GM12878 (cell line): ENCODE data around the gene EMB. TPM values are rescaled to one million over a fixed set of nuclear protein-coding genes. Genes with fewer than 3 reads are reported as not detected.
A peak's percentile ranks its signal among the peaks of the same experiment; 100 is the strongest.

ENCODE experiments used
- ATAC-seq: fragments of 200-7000 bp; cut with Tn5 transposase; 3 replicates; pipeline ENCODE4 v1.9.1; 2020; ENCODE audit warnings: mild to moderate bottlenecking, moderate library complexity
- Bru-seq: library from RNA; stranded (reverse); fragments of 400-500 nt; gene quantifications from one replicate; lab custom pipeline; 2021; lab: Mats Ljungman, UMichigan
- BruChase-seq, 2 experiments: library from RNA; stranded (reverse); fragments of 400-500 nt; gene quantifications; one replicate each; lab custom pipeline; 2021; lab: Mats Ljungman, UMichigan
- BruUV-seq: library from RNA; stranded (reverse); fragments of 400-500 nt; replicated peaks from 2 replicates; lab custom pipeline; 2021; lab: Mats Ljungman, UMichigan
- CTCF ChIA-PET: fragments of 300-600 bp; sonication (Branson Sonifier 250); formaldehyde crosslinking; extraction: SDS; loops from one replicate; lab custom pipeline; 2021; ENCODE audit warnings: inconsistent platforms; lab: Yijun Ruan, JAX
- POLR2A ChIA-PET: fragments of 350-600 bp; formaldehyde crosslinking; extraction: SDS; loops from one replicate; lab custom pipeline; 2021; ENCODE audit warnings: inconsistent platforms; lab: Charles Lee
- RAD21 ChIA-PET: fragments of 300-600 bp; sonication (Branson Sonifier 250); formaldehyde crosslinking; loops from one replicate; lab custom pipeline; 2023; ENCODE audit warnings: antibody characterized with exemption; ENCODE audit not compliant: unreplicated experiment; lab: Charles Lee
- SMC1A ChIA-PET: fragments of 300-600 bp; sonication (Branson Sonifier 250); formaldehyde crosslinking; loops from one replicate; lab custom pipeline; 2023; ENCODE audit not compliant: unreplicated experiment, uncharacterized antibody; lab: Charles Lee
- DNase-seq: peaks from one replicate; pipeline ENCODE4 v3.0.0-alpha.2; 2011; ENCODE audit warnings: low read depth, low spot score
- FAIRE-seq: peaks from 3 replicates; lab custom pipeline; 2011; peaks lifted over from hg19 to GRCh38; lab: Jason Lieb, UNC
- H2AFZ ChIP-seq: 2 replicates; pipeline ENCODE4 v1.6.0; 2011; ENCODE audit warnings: low read depth, low read length, control low read depth; ENCODE audit not compliant: control insufficient read depth
- H3K27ac ChIP-seq: 2 replicates; pipeline ENCODE4 v1.5.1; 2011; ENCODE audit warnings: control low read depth; ENCODE audit not compliant: control insufficient read depth, insufficient read depth
- H3K27me3 ChIP-seq, 2 experiments: replicated peaks in 1 of 2; 2 replicates each; pipeline versions ENCODE4 v1.6.0 to v1.6.1; 2011; ENCODE audit warnings: low read length in 1 of 2; ENCODE audit not compliant: control insufficient read depth in 2 of 2, insufficient read depth in 2 of 2
- H3K36me3 ChIP-seq, 2 experiments: 2 replicates each; pipeline ENCODE4 v1.5.1; 2011; ENCODE audit warnings: low read length in 1 of 2; ENCODE audit not compliant: control insufficient read depth in 2 of 2, insufficient read depth in 2 of 2
- H3K4me1 ChIP-seq: 2 replicates; pipeline ENCODE4 v1.6.1; 2011; ENCODE audit warnings: mild to moderate bottlenecking, low read length, moderate library complexity, mixed read lengths; ENCODE audit not compliant: control insufficient read depth, insufficient read depth
- H3K4me2 ChIP-seq: 2 replicates; pipeline ENCODE4 v1.6.0; 2011; ENCODE audit warnings: control low read depth; ENCODE audit not compliant: control insufficient read depth, insufficient read depth
- H3K4me3 ChIP-seq: fragments of 200-600 bp; sonication (generic); 2 replicates; pipeline ENCODE4 v1.5.1; 2016
- H3K79me2 ChIP-seq: 2 replicates; pipeline ENCODE4 v1.6.0; 2011; ENCODE audit warnings: low read length; ENCODE audit not compliant: control insufficient read depth, insufficient read depth
- H3K9ac ChIP-seq: 2 replicates; pipeline ENCODE4 v1.8.0; 2011; ENCODE audit warnings: low read length, control low read depth, mixed read lengths; ENCODE audit not compliant: control insufficient read depth, insufficient read depth
- H3K9me3 ChIP-seq: replicated peaks from 3 replicates; pipeline ENCODE4 v1.5.1; 2011; ENCODE audit warnings: mild to moderate bottlenecking, low read length; ENCODE audit not compliant: control insufficient read depth, insufficient read depth
- H4K20me1 ChIP-seq: 2 replicates; pipeline ENCODE4 v1.6.0; 2011; ENCODE audit not compliant: control insufficient read depth, insufficient read depth
- ETV6 ChIP-seq, 2 experiments: fragments of 450-650 bp in 1 of 2; IDR thresholded peaks in 1 of 2; conservative IDR thresholded peaks in 1 of 2; 2 replicates each; pipeline ENCODE4 v1.6.1; 2014; ENCODE audit warnings: antibody characterized with exemption in 1 of 2, borderline replicate concordance in 1 of 2, low read depth in 1 of 2, mild to moderate bottlenecking in 1 of 2, moderate library complexity in 1 of 2
- HDAC6 ChIP-seq: fragments of 200-600 bp; sonication (generic); IDR thresholded peaks from one replicate; pipeline ENCODE4 v1.8.0; 2017; ENCODE audit warnings: antibody characterized with exemption; ENCODE audit not compliant: unreplicated experiment
- LARP7 ChIP-seq: fragments of 450-650 bp; IDR thresholded peaks from 2 replicates; pipeline ENCODE4 v1.6.1; 2017; ENCODE audit warnings: mild to moderate bottlenecking
- PAX5 ChIP-seq: IDR thresholded peaks from 2 replicates; pipeline ENCODE4 v1.6.1; 2011; ENCODE audit warnings: low read depth, low read length, borderline replicate concordance
- PAX8 ChIP-seq: fragments of 450-650 bp; IDR thresholded peaks from 2 replicates; pipeline ENCODE4 v1.6.1; 2017; ENCODE audit warnings: mild to moderate bottlenecking, moderate library complexity
- PML ChIP-seq: IDR thresholded peaks from 2 replicates; pipeline ENCODE4 v1.6.1; 2012; ENCODE audit warnings: low read length, inconsistent platforms
- RAD21 ChIP-seq: IDR thresholded peaks from 2 replicates; pipeline ENCODE4 v1.6.1; 2011; ENCODE audit warnings: mild to moderate bottlenecking, low read depth, low read length, moderate library complexity; ENCODE audit not compliant: insufficient read depth
- SKIL ChIP-seq: fragments of 450-650 bp; IDR thresholded peaks from 2 replicates; pipeline ENCODE4 v1.6.1; 2017; ENCODE audit warnings: mild to moderate bottlenecking, low read depth, inconsistent platforms; ENCODE audit not compliant: poor library complexity, severe bottlenecking
- SMARCA5 ChIP-seq: fragments of 450-650 bp; IDR thresholded peaks from 2 replicates; pipeline ENCODE4 v1.6.1; 2017; ENCODE audit warnings: mild to moderate bottlenecking
- TAF1 ChIP-seq: IDR thresholded peaks from 2 replicates; pipeline ENCODE4 v1.6.1; 2011; ENCODE audit warnings: mild to moderate bottlenecking, low read depth, low read length, borderline replicate concordance
- ZNF592 ChIP-seq: fragments of 450-650 bp; IDR thresholded peaks from 2 replicates; pipeline ENCODE4 v1.6.1; 2017; ENCODE audit warnings: mild to moderate bottlenecking, moderate library complexity
- WGBS: methylation state at CpG from one replicate; pipeline ENCODE4 v1.1.6; 2016; ENCODE audit warnings: low lambda C conversion rate; ENCODE audit not compliant: insufficient replicate concordance, insufficient coverage; ENCODE audit errors: missing lambda C conversion rate; 5-methylcytosine and 5-hydroxymethylcytosine counted together
- in situ Hi-C: fragments of 300-500 bp; cut with MboI; formaldehyde crosslinking; loops from 9 replicates; pipeline ENCODE4 v1.14.3; 2018; ENCODE audit warnings: mixed read lengths
- intact Hi-C: fragments of 100-400 bp; cut with micrococcal nuclease; formaldehyde crosslinking; loops from one replicate; pipeline ENCODE4 v1.14.2; 2022; ENCODE audit not compliant: unreplicated experiment
- long read RNA-seq, 2 experiments: library from polyadenylated mRNA; unstranded; transcript quantifications; one replicate each; pipeline ENCODE4 v2.0.0, GENCODE V29; 2019 to 2020
- polyA minus RNA-seq, 3 experiments: library from RNA; depleted of rRNA, polyadenylated mRNA; stranded (reverse); fragments of >200 nt; gene quantifications; 2 replicates each; pipeline ENCODE4 v1.2.3, GENCODE V29; 2011
- polyA plus RNA-seq, 11 experiments: library from polyadenylated mRNA; depleted of rRNA in 4 of 11; unstranded in 6 of 11; stranded (reverse) in 5 of 11; fragments of >200 nt; fragmentation: Nextera tagmentation in 4 of 11; fragmentation: Illumina TruSeq in 1 of 11; extraction: Ambion mirVana in 4 of 11; extraction: Trizol in 1 of 11; gene quantifications; 1 replicate in 1 of 11; 2 replicates in 10 of 11; pipeline versions ENCODE4 v1.2.1 to v1.2.3, GENCODE V29; 2011 to 2016; ENCODE audit warnings: inconsistent platforms in 2 of 11, missing spikeins in 2 of 11, low read depth in 1 of 11
- total RNA-seq, 4 experiments: library from RNA; depleted of rRNA in 3 of 4; stranded (reverse); fragments of >200 nt in 3 of 4; fragmentation: Illumina TruSeq in 1 of 4; extraction: Trizol in 1 of 4; gene quantifications; 2 replicates each; pipeline versions ENCODE4 v1.2.1 to v1.2.3, GENCODE V29; 2013 to 2021

EMB gene
- 29.5 and 29.8 TPM in 2 replicates for total RNA-seq (2013; cell fraction: nucleolus; rRNA removed)
- total RNA-seq (2014; rRNA removed) (38.6 and 48.0 TPM in 2 replicates), total RNA-seq (2014; rRNA removed; fragmentation: Illumina TruSeq; extraction: Trizol) (45.6 and 48.0 TPM in 2 replicates), total RNA-seq (2021) (48.2 and 48.9 TPM in 2 replicates), polyA plus RNA-seq (2011; rRNA removed) (30.2 and 48.4 TPM in 2 replicates), polyA plus RNA-seq (2014; fragmentation: Illumina TruSeq; extraction: Trizol) (42.6 and 66.8 TPM in 2 replicates), polyA plus RNA-seq (2014; fragmentation: Nextera tagmentation; extraction: Ambion mirVana) (10 to 100 TPM in 1 of 2 experiments, 1 to 10 TPM in 1; 7.0 to 13.5 TPM), polyA plus RNA-seq (2014; rRNA removed) (23.5 and 24.8 TPM in 2 replicates), polyA plus RNA-seq (2016; fragmentation: Nextera tagmentation; extraction: Ambion mirVana) (10 to 100 TPM; 36.7 to 43.4 TPM), polyA minus RNA-seq (2011; rRNA and poly(A)+ RNA removed) (16.8 and 22.7 TPM in 2 replicates), Bru-seq, nascent RNA (percentile 63 among the genes with signal in this experiment), BruChase-seq, experiment 1, labeled RNA remaining after a 6-hour chase (percentile 77 among the genes with signal in this experiment), BruChase-seq, experiment 2, labeled RNA remaining after a 2-hour chase (percentile 77 among the genes with signal in this experiment)
- 2.5 TPM for polyA plus RNA-seq (2011; ENCODE audit: low read depth)
- 8.6 and 9.1 TPM in 2 replicates for polyA plus RNA-seq (2011; cell fraction: cytosol; rRNA removed)
- 20.3 and 22.0 TPM in 2 replicates for polyA plus RNA-seq (2011; cell fraction: nucleus; rRNA removed)
- polyA plus RNA-seq (2012) = 5.0 and 5.2 TPM in 2 replicates
- polyA minus RNA-seq (2011; cell fraction: cytosol; rRNA and poly(A)+ RNA removed) = 9.0 and 9.1 TPM in 2 replicates
- polyA minus RNA-seq (2011; cell fraction: nucleus; rRNA and poly(A)+ RNA removed) = 14.4 and 24.0 TPM in 2 replicates
- long read RNA-seq, experiment 1, full-length matches to known transcripts = 15 of 19 reads
- long read RNA-seq, experiment 1, partial matches to known transcripts = 2 of 19 reads
- long read RNA-seq, experiment 1, other reads (novel, unspliced or antisense) = 2 of 19 reads
- long read RNA-seq, experiment 2, full-length matches to known transcripts = 115 of 158 reads
- long read RNA-seq, experiment 2, partial matches to known transcripts = 27 of 158 reads
- long read RNA-seq, experiment 2, other reads (novel, unspliced or antisense) = 16 of 158 reads

GRCh38 chr5:50440651-50441492, at the start of gene EMB:
Gene EMB, minus strand, starts transcription at chr5:50441288. Its CDS starts 137 bp downstream, at chr5:50441151.
- BruUV-seq = no TSS peak
- under 1% methylated on average over 47 of the region's 80 CpGs for WGBS
- no peak for DNase-seq
- SMC1A ChIA-PET = interaction anchor here (1.0 to 1.3 kb wide), 3 partner anchors 15 to 73 kb away, joined by 3 to 5 read pairs (median 4); no protein-coding TSS in a partner anchor
- peak; percentile 76 for ATAC-seq
- Histone ChIP-seq H2AFZ (peak within 1 kb of the TSS; percentile 68), H3K9ac (peak within 1 kb of the TSS; percentile 51; the same call in 1 of the 2 replicates), H3K79me2 (no peaks in the 10 kb centered on the region), H3K4me1 (peaks cover 7% of the 10 kb centered on the region; the same call in 1 of the 2 replicates), H3K27ac (peak within 1 kb of the TSS; percentile 14; the same call in 1 of the 2 replicates), H3K4me3 (peak within 1 kb of the TSS; percentile 67), H3K36me3 (no peaks in the 10 kb centered on the region), H3K27me3 (no peaks in the 10 kb centered on the region), H3K4me2 (peak within 1 kb of the TSS; percentile 77), H4K20me1 (no peaks in the 10 kb centered on the region), H3K9me3 (no peaks in the 10 kb centered on the region)
- CTCF ChIA-PET = interaction anchor here (0.6 to 2.3 kb wide), 6 partner anchors 10 to 311 kb away, joined by 3 to 8 read pairs (median 3); no protein-coding TSS in a partner anchor
- POLR2A ChIA-PET = no interaction called here
- no peak for FAIRE-seq
- intact Hi-C loops = loop anchor here (5.0 to 10.0 kb wide), 3 partner anchors 154 to 311 kb away; no protein-coding TSS in a partner anchor
- in situ Hi-C loops = no loop called here
- RAD21 ChIA-PET = no interaction called here
- TF ChIP-seq SKIL = no peak
- TF ChIP-seq RAD21 = peak; percentile 41
- no peak for TF ChIP-seq PAX8
- TF ChIP-seq LARP7 = no peak
- no peak for TF ChIP-seq PAX5
- no peak for TF ChIP-seq PML
- TF ChIP-seq ETV6 (conservative IDR thresholded peaks at IDR 0.05 in 1 of 2, IDR thresholded peaks at IDR 0.05 in 1 of 2; ENCODE audit: borderline replicate concordance in 1 of 2, low read depth in 1 of 2) = peak in 1 of 2 experiments; percentile 60; a peak in 1 of 4 replicates
- TF ChIP-seq HDAC6 = peak; percentile 97
- TF ChIP-seq ZNF592 = no peak
- peak; percentile 53; the same call in 1 of the 2 replicates for TF ChIP-seq TAF1
- no peak for TF ChIP-seq SMARCA5
